GM19324 (cell line): ENCODE results near the gene CEP89.
"Not testable (repeated sequence)": the region's sequence is repeated elsewhere in the genome, so short reads cannot be mapped to it uniquely, and the experiment has no call there.

ENCODE experiments used
- ATAC-seq: cut with Tn5 transposase; IDR thresholded peaks from one replicate; pipeline ENCODE4 v1.9.1; 2021; ENCODE audit warnings: mild to moderate bottlenecking, moderate library complexity; ENCODE audit not compliant: unreplicated experiment, low FRiP score

Gene CEP89

GRCh38 chr19:32971715-32972540 lies at the start of gene CEP89, which contains the start of gene FAAP24:
Gene CEP89, minus strand, starts transcription at chr19:32971958. Its CDS starts 84 bp downstream, at chr19:32971874.
Gene FAAP24, plus strand, starts transcription at chr19:32972242. Its CDS starts 955 bp downstream, at chr19:32973197.
- peak; percentile 99 for ATAC-seq

GRCh38 chr19:33010891-33011290 lies 39.1 kb upstream of the CEP89 start:
- not testable (repeated sequence) for ATAC-seq

- no peak for ATAC-seq
Measured at GRCh38 chr19:33008738-33009137, 37.0 kb upstream of the CEP89 start.

DNA sequence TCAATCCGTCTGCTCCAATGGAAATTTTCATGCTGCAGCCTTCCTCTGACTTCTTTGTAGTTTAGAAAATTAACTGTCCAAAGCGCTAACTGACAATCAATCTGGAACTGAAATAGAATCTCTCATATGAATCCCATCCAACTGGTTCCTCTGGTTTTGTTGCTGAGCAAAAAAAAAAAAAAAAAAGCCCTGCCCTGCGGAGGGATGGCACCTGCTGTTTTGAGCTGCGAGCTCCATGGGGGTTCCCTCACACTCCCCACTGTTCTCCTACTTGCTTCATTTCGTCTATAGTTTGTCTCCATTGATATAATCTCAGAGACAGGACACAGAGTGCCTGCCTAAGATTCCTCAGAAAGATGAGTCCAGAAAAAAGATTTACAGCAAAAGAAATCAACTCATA lies 33.7 kb upstream of the CEP89 start:
- no peak for ATAC-seq

GRCh38 chr19:33003424-33004024 lies 31.8 kb upstream of the CEP89 start:
- ATAC-seq: not testable (repeated sequence)

- not testable (repeated sequence) for ATAC-seq
Measured at GRCh38 chr19:33002126-33002865, 30.5 kb upstream of the CEP89 start.

- ATAC-seq: no peak
Measured at GRCh38 chr19:33000910-33001309, 29.2 kb upstream of the CEP89 start.

GRCh38 chr19:33000510-33000909 lies 28.8 kb upstream of the CEP89 start:
- no peak for ATAC-seq

DNA sequence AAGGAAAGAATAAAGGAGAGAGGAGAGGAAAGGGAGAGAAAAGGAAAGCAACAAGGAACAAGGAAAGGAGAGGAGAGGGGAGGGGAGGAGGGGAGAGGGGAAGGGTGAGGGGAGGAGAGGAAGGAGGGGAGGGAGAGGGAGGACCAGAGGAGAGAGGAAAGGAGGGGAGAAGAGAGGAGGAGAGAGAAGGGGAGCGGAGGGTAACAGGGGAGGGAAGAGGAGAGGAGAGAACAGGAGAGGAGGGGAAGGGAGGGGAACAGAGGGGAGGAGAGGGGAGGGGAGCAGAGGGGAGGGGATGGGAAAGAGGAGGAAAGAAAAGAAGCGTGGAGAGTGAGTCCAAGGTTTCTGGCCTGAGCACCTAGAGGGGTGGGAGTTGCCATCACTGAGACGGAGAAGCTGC lies 27.0 kb upstream of the CEP89 start:
- no peak for ATAC-seq

DNA sequence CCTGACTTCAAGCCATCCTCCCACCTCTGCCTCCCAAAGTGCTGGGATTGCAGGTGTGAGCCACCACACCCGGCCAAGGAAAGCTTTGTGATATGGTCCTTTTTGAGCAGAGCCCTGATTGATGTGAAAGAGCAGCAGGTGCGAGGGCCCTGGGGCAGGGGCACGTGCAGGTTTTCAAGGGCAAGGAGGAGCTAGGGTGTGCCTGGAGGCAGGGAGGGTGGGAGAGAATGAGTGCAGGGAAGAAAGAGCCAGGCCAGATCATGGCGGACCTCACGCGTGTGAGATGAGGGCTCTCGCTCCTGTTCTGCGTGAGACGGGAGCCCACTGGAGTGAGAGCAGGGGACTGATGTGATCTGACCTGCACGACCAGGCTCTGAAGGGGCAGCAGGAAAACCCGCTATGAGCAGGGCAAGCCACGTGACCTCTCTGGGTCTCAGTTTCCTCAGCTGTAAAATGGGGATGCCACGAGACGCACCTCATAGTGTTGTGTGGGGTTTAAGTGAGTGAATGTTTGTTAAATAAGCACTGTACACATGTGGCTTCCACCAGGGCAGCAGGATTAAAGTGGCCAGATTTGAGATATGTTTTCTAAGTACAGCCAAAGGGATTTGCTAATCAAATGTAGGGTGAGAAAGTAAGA lies 26.1 kb upstream of the CEP89 start:
- no peak for ATAC-seq

DNA sequence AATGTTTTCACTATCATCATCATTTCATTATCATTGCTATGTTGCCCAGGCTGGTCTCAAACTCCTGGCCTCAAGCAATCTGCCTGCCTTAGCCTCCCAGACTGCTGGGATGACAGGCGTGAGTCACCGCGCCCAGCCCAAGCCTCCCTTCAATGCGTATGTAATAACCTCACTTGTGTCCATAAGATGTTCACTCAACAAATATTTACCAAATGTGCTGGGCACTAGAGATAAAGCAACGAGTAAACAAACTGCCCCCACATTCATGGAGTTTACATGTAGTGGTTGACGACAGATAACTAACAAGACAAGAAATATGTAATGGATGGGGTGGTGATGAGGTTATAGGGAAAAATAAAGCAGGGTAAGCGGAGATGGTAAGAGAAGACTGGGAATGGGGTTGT lies 25.3 kb upstream of the CEP89 start:
- not testable (repeated sequence) for ATAC-seq

- not testable (repeated sequence) for ATAC-seq
Measured at GRCh38 chr19:32995966-32996365, 24.2 kb upstream of the CEP89 start.

DNA sequence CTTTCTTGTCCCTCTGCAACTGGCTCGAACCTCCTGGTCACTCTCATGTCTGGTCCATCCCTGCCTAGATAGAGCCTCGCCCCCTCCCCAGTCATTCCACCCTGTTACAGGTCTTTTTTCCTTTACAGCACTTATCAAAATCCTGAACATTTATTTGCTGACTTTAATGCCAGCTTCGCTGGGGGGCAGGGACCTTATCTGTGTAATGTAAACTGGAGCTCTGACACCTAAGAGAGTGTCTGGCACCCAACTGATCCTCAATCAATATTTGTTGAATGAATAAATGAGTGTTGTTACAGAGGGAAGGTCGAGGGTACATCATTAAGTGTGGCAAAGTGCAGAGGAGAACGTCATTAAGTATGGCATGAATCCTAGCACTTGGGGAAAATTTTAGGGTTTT lies 17.0 kb upstream of the CEP89 start:
- ATAC-seq: no peak

DNA sequence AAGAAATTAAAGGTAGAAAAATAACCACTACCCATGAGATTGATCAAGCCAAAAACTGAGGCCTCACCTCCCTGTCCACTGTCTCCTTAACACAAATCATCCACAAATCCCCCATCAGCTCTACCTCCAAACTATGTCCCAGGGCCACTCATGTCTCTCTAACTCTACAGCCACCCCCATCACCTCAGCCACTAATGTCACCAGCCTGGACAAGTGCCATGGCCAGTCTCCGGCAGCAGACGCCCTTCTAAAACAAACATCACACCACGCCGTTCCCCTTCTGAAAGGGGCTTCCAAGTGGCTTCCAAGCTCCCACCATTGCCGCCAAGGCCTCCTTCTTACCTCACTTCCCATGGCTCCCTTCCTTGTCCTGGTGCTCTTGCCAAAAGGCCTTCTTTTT lies 16.5 kb upstream of the CEP89 start:
- ATAC-seq: not testable (repeated sequence)

DNA sequence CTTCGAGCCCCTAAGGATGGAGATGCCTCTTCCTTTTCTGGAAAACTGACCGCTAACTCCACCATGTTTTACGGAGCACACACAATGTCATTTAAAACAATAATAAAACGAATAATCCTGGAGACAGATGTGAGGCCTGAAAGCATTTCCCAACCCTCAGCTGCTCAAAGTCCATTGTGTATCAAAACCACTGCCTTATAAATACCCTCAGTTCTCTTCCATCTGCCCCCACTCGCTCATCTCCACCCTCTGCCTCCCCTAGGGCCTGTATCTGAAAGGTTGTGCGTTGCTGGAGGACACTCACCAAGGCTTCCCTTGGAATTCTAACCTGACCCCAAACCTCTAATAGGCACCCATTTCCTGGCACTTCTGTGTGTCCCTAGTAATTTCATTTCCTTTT lies 10.7 kb upstream of the CEP89 start:
- ATAC-seq: not testable (repeated sequence)

DNA sequence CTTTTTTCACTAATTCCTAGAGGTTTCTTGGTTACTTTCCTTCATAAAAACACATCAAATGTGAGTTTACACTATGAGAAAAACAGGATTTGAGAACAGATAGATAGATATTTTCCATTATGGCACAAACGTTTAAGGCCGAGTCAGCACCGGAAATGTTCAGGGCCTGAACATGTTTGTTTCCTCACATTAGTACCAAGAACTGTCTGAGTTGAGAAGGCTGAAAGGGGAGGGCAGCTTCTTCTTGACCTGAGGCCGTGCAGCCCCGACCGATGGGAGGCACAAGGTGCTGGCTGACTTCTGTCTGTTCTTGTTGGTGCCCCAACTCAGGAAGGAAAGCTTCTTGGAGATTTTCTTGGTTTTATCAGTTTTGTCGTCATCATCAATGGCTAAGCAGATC lies 8.0 kb upstream of the CEP89 start:
- not testable (repeated sequence) for ATAC-seq

- ATAC-seq: not testable (repeated sequence)
Measured at GRCh38 chr19:32977813-32978212, 6.1 kb upstream of the CEP89 start.

DNA sequence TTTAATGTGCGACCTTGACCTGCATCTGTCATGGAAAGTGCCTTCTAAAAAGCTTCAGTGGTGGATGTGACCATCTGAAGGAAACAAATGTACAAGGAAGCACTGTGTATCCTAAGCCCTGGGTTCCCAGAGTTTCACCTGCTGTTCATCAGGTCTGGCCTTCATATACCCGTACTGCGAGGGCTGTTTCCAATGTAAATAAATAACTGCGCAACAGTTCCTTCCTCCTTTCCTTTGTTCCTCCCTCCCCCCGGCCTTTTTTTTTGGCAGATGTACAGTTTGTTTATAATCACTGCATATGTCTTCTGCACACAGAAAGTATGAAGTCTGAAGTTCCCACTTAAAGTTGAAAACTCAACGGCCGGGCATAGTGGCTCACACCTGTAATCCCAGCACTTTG lies 5.5 kb upstream of the CEP89 start:
- ATAC-seq: no peak

DNA sequence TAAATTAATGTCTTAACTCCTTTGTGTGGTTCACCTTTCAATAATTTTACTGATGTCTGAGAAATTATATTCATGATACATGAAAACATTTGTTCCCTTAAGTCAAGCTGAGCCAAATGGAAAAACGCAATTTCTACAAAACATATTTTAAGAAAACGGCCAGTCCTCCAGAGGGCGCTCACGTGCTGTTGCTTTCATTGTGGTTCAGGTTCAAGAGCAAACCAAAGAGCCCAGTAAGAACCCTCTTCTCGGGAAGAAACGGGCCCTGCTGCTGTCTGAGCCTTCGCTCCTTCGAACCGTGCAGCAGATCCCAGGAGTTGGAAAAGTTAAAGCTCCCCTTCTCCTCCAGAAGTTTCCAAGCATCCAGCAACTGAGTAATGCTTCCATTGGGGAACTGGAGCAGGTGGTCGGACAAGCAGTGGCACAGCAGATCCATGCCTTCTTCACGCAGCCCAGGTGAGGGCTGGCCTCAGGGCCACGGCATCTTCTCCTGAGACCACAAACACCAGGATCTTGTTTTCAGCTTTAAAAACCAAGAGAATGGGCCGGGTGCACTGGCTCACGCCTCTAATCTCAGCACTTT lies 4.6 kb upstream of the CEP89 start:
- ATAC-seq: no peak

DNA sequence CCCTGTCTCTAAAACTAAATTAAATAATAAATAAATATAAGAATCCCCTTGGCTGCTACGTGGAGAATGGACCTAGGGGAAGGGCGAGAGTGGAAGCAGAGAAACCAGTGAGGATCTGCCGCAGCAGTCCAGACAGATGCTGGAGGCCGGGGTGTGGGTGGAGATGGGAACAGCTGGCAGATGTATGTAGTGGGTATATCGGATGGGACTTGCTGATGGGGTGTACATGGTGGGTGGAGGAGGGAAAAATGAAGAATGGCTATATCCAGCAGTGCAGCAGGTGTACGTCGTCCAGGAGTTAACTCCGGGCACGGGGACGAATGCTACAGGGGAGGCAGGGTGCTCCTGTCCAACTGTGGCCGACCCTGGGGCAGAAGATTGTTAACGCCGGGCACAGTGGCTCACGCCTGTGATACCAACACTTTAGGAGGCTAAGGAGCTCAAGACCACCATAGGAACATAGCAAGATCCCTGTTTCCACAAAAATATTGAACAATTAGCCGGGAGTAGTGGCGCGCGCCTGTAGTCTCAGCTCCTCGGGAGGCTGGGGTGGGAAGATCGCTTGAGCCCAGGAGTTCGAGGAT lies 654 bp downstream of the CEP89 start:
- ATAC-seq: no peak
